Measurements from ENCODE around the gene CHST6.
"Not testable (repeated sequence)": the region's sequence is repeated elsewhere in the genome, so short reads cannot be mapped to it uniquely, and the experiment has no call there.

Gene CHST6

DNA sequence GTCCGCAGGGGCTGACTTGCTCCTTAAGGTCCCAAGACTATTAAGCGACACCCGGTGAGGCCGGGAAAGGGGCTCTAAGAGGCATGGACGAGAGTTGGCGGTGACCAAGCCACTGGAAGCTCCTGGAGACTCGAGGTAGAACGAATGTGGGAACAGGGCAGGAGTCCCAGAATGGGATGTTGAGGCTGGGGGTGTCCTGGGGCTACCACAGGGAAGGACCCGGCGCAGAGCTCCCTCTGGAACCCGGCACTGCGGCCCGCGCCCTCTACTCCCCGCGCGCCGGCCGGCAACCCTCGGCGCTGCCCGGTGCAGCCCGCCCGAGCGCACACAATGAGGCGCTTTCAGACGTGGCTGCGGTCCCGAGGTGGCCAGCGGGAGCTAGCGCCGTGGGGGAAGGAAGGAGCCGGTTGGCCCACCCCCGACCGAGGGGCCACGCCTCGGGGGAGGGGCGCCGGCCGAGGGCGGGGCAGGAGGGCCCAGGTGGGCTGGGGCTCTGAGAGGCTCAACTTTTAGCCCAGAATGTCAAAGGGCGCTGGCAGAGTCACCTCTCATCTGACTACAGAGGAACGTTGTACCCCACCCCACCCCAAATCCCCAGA, at the start of gene CHST6:
TSS of gene CHST6 (minus strand) at position 366 of the 599 bp plus-strand sequence. CDS start 15,613 bp downstream, outside the sequence.
- no peak for DNase-seq

DNA sequence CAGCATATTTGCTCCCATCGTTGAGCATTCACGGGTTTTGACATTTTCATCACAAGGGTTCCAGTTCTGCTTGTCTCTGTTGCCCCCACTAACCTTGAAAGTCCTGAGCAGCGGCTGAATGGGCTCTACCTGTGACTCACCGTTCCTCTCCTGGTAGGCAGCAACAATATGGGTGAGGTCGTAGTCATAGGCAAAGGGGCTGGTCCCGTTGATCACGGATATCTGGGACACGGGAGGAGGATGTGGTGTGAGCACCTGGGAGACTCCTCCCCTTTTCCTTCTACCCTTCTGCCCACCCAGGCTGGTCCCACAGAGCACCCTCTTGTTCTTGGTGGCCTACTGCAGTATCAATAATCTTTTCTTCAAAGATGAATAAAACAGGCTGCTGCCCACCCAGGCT, 47.2 kb upstream of the CHST6 start:
- DNase-seq, result not testable (repeated sequence)

DNA sequence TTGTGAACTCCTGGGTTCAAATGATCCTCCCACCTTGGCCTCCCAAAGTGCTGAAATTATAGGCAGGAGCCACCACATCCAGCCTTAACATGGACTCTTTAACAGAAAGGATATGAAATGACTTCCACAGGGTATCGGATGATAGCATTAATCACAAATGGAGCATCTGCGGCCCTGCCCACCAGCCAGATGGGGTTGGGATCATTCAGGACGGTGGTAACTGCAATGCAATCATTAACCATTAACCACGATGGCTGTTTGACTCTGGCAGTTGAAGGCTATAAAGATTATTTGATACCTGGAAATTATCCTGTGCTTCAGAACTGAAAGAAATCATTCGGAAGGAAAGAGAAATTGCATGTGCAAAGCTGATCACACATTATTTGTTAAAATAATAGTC, 46.0 kb upstream of the CHST6 start:
- no peak for DNase-seq

- not testable (repeated sequence) for DNase-seq
These were observed 43.8 kb upstream of the CHST6 start for GRCh38 chr16:75538882-75539565.

- no peak for DNase-seq
These were observed 42.5 kb upstream of the CHST6 start for GRCh38 chr16:75537776-75538175.

GRCh38 chr16:75535901-75536300, 40.7 kb upstream of the CHST6 start, which contains the start of gene CHST5:
CHST5 (minus strand) TSS chr16:75536108; CDS start chr16:75530384, 5,724 bp downstream.
- DNase-seq, result no peak

- no peak for DNase-seq
These were observed 40.1 kb upstream of the CHST6 start for GRCh38 chr16:75535211-75535843.

GRCh38 chr16:75534560-75535205, 39.4 kb upstream of the CHST6 start:
- DNase-seq, result no peak

DNA sequence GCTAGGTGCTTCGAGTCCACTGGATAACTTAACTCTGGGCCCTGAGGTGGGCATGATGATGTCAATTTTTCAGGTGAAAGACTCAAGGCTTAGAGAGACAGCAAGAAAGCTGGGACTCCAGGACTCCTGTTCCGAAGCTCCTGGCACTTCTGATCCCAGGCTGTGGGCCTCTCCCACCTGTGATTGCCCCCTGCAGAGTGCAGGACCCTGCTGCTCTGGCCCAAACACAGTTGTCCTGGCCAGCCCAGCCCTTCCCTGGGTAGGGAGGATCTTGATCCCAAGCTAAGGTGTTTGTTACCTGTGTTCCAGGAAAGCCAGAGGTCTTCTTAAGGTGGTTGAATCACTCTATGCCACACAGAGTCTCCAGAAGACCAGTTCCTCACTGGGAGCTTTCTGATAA, 37.5 kb upstream of the CHST6 start:
- no peak for DNase-seq

DNA sequence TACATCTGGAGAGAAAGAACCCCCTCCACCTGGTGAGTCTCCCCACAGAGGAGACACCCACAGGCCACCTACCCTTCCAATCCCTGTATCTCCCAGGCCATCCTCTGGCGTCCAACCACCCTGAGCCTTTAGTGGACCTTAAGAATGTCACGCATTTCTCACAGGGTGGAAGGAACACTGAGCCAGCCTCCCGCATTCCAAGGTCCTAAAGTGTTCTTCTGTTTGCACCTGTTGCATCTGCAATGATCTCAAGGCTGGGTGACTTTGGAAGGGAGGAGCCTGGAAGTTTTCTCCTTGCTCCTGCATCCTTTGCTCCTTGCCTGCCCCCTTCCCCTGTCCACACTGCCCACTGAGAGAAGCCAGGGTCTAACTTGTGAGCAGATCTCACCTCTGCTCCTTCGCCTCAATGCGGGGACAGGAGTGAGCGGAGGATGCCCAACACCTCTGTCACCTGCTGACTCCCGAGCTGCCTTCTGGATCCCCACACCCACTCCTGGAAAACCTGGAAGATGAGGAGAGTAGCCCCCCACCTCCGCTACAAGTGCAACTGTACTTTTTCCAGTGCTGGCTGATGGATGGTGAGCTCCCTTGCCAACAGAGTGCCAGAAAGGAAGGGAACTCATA, 37.0 kb upstream of the CHST6 start:
- no peak for DNase-seq

DNA sequence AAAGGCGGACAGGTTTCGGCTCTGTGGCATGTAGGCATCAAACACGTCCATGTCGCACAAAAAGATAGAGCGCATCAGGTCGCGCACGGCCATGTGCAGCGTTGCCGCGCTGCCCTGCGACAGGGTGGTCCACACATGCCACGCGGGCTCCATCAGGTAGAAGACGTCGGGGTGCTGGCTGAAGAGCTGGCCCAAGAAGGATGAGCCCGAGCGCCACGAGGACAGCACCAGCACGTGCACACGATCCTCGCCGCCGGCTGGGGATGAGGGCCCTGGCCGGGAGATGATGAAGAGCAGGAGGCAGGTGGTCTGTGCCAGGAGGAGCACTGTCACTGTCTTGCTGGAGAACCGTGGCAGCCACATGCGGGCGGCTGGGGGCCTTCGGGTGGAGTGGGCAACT, 34.7 kb upstream of the CHST6 start:
- no peak for DNase-seq

GRCh38 chr16:75529056-75529905, 34.0 kb upstream of the CHST6 start:
- DNase-seq, result no peak

GRCh38 chr16:75527825-75528299, 32.6 kb upstream of the CHST6 start:
- DNase-seq, result no peak

DNA sequence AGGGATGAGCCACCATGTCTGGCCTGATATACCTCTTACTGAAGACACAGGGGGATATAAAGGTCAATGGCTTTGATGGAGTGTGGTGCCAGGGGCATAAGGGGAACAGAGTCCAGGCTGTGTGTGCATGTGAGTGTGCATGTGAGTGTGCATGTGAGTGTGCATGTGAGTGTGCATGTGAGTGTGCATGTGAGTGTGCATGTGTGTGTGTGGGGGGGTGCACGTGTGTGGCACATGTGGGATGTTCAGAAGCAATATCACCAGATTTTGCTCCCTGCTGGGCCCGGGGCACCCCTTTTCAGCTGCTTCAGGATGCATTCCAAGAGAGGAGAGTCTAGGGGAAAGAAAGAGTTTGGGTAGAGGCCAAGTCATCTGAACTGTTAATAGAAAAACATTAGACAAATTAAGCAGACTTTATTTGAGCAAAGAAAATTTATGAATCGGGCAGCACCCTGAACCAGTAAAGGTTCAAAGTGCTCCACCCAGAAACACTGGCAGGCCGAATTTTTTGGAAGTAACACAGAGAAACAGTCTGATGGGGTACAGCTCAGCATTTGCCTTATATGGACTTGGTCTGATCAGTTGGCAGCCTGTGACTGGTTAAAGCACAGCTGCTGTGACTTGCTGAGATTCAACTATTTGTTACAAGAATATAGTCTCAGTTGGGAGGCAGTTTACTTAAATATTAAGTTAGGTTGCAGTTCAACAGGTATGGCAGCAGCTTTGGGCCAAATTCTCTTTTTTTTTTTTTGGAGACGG, 31.0 kb upstream of the CHST6 start:
- DNase-seq, result no peak

DNA sequence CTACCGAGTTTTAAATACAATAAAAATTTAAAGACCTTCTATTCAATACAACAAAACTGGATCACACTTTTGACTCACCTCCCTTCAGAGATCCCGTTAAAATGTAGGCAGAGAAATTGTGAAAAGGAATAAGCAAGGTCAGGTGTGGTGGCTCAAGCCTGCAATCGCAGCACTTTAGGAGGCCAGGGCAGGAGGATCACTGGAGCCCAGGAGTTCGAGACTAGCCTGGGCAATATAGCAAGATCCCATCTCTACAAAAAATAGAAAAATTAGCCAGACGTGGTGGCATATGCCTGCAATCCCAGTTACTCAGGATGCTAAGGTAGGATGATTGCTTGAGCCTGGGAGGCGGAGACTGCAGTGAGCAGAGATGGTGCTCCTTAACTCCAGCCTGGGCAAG, 23.9 kb upstream of the CHST6 start:
- DNase-seq, result no peak

DNA sequence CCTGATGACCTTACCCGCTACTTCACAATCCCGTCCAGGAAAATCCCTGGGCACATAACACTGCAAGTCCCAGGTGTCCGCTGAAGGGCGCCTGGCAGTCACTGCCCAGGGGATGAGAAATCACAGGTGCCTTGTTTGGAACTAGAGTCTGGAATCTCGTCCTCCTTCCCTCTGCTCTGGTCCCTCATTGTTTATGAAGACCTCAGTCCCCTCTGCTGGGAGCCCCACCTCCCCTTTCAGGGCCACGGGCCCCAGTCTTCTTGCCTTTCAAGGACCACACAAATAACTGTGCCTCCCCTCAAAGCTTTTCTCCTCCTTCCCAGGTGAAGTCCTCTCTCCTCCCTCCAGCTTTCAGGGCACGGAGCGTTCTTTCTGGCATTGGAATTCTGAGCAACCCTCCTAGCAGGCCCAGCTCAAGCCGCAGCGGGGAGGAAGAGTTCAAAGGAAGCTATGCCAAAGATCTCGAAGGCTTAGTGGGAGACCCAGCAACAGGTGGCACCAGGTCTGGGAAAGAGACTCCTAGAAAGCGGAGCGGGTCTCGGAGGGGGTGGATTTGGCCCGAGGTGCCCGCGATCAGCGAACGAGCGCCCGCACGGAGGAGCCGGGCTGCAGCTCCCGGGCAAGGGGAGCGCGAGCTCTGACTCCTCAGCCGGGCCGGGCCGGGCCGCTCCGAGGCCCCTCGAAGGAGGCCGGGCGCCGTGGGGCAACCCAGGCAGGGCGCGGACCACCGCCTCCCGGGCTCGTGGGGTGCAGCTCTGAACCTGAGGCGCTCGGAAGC, 21.1 kb upstream of the CHST6 start:
- peak; percentile 35 for DNase-seq

GRCh38 chr16:75514296-75514695, 19.1 kb upstream of the CHST6 start:
- DNase-seq, result no peak

DNA sequence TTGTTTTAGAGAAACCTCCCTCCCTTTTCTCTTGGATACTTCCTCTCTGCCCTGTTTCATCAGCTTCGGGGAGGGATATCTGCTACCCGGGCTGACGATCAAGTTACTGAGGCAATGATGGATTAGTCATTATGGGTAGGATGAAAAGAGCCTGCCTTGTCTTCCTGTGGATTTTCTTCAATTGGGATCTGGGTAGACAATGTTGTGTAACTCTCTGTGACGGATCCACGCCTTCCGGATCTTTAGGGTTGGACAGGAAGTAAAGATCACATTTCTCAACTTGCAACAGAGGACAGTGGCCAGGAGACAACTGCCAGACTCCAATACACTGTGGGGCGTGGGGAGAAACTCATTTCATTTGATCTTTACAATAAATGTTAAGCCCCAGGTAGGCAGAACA, 11.3 kb upstream of the CHST6 start:
- no peak for DNase-seq

DNA sequence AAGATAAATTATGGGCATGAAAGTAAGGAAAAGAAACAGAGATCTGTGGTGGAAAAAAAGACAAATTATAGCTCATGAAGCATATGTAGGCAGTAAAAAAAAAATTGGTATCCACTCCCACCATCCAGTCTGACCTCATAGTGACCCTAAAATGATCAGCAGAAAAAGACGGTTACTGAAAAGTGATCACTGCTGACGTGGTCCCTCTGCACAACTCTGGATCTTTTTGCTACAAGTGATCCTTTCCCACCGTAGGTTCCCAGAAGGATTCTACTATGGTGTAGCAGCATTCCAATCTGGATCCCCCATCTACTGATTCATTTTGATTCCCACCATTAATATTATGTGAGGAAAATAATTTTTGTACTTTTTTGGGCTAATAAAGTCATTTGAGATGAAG, 10.9 kb upstream of the CHST6 start:
- DNase-seq, result no peak

DNA sequence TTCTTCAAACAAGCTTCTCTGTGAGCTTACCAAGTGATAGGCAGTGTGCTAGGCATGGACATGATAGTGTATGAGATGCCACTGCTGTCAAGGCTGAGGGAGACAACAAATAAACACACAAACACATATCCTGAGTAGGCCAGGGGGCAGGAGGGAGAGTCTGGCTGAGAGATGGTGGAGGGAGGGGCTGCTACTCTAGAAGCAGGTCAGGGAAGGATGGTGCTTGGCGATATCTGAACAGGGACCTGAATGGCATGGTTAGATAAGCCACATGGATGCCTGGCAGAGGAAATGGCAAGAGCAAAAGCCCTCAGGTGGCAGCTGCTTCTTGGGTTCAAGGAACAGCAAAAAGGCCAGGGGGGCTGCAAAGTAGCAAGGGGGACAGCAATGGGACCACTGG, 8.6 kb upstream of the CHST6 start:
- DNase-seq, result no peak

All from CD4-positive, alpha-beta T cell treated with Interleukin-17A for 1 hour (primary cell).